ENCODE measurements around the gene OST4. TPM values are rescaled to one million over a fixed set of nuclear protein-coding genes. Genes with fewer than 3 reads are reported as not detected.
A peak's percentile ranks its signal among the peaks of the same experiment; 100 is the strongest.

The OST4 gene
- total RNA-seq, 1 donor from 2014 or later, result 379 TPM

DNA sequence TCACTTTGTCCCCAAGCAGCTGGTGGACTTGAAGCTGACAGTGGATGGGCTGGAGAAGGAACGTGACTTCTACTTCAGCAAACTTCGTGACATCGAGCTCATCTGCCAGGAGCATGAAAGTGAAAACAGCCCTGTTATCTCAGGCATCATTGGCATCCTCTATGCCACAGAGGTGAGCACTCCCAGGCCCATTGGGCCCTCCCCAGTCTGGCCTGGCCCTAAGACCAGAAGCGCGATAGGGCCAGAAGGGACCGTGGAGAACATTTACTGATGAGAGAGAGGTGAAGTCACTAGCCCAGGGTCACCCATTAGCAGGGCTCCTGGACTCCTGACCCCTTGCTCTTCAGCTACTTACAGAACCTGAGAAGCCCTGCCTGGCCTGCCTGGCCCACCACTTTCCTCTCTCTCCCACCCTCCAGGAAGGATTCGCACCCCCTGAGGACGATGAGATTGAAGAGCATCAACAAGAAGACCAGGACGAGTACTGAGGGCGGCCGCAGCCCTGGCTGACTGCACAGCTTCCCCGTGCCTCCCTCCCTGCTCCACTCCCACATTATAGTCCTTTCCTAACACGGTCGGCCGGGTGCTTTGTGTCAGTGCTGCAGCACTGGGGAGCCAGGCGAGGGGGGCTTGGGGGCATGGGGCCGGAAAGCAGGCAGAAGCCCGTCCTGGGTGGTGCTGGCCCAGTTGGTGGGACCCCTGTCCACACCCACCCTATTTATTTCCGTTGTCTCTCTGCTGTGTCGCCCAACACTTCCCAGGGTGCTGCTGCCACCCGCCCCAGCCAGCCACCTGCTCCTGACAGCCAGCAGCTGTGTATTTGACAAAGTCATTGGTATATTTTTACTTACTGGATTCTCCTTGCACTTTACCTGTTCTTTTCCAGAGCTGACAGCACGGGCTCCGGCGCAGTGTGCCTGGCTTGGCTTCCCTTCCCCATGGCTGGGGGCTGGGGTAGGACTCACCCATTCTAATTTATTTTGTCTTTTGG is 45.3 kb downstream of the OST4 start:
- peak overlapping the region; percentile 66 for H3K4me3 Mint-ChIP-seq (ENCODE audit: unreplicated experiment)
- DNase-seq (ENCODE audit: low spot score), result no peak

GRCh38 chr2:27025281-27025800 is 46.1 kb downstream of the OST4 start:
- peaks cover 8% of the 10 kb centered on the region for H3K36me3 Mint-ChIP-seq (ENCODE audit: low read depth, unreplicated experiment)

More for the DNA sequence above, 45.3 kb downstream of the OST4 start:
- Mint-ChIP-seq H3K9me3 (ENCODE audit: unreplicated experiment) (no peaks in the 10 kb centered on the region), H3K4me1 (ENCODE audit: unreplicated experiment) (no peaks in the 10 kb centered on the region), H3K36me3 (ENCODE audit: low read depth, unreplicated experiment) (peaks cover 8% of the 10 kb centered on the region), H3K27me3 (ENCODE audit: unreplicated experiment) (peaks cover 10% of the 10 kb centered on the region), H3K27ac (ENCODE audit: unreplicated experiment) (no peak overlapping the region)
- TF ChIP-seq, protein P1, sequence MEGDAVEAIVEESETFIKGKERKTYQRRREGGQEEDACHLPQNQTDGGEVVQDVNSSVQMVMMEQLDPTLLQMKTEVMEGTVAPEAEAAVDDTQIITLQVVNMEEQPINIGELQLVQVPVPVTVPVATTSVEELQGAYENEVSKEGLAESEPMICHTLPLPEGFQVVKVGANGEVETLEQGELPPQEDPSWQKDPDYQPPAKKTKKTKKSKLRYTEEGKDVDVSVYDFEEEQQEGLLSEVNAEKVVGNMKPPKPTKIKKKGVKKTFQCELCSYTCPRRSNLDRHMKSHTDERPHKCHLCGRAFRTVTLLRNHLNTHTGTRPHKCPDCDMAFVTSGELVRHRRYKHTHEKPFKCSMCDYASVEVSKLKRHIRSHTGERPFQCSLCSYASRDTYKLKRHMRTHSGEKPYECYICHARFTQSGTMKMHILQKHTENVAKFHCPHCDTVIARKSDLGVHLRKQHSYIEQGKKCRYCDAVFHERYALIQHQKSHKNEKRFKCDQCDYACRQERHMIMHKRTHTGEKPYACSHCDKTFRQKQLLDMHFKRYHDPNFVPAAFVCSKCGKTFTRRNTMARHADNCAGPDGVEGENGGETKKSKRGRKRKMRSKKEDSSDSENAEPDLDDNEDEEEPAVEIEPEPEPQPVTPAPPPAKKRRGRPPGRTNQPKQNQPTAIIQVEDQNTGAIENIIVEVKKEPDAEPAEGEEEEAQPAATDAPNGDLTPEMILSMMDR (IDR thresholded peaks at IDR 0.05; ENCODE audit: unreplicated experiment), result no peak

DNA sequence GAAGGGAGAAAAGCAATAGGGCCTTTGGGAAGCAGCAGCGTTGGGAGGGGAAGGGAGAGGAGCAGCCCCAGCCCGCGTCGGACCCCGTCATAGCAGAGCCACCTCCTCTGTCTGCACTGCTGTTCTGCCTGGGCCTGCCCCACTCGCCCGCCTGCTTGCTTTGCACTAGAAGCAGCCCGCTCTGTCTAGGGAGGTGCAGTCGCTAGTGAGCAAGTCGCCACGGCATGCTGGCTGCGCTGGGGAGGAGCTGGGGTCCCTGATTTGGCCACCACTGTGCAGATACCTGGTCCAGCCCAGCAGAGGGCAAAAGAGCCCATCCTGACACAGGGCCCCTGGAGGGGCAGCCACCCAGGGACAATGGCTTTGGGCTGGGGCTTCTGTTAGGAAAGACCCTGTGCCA is 46.6 kb downstream of the OST4 start:
- H3K27me3 Mint-ChIP-seq (ENCODE audit: unreplicated experiment), result peaks cover 10% of the 10 kb centered on the region
- TF ChIP-seq, protein P1 (IDR thresholded peaks at IDR 0.05; ENCODE audit: unreplicated experiment), result no peak
- H3K4me3 Mint-ChIP-seq (ENCODE audit: unreplicated experiment), result no peak overlapping the region
- peaks cover 8% of the 10 kb centered on the region for H3K36me3 Mint-ChIP-seq (ENCODE audit: low read depth, unreplicated experiment)
- no peaks in the 10 kb centered on the region for H3K4me1 Mint-ChIP-seq (ENCODE audit: unreplicated experiment)
- no peaks in the 10 kb centered on the region for H3K9me3 Mint-ChIP-seq (ENCODE audit: unreplicated experiment)
- H3K27ac Mint-ChIP-seq (ENCODE audit: unreplicated experiment), result no peak overlapping the region
- DNase-seq (ENCODE audit: low spot score), result no peak

More at GRCh38 chr2:27025281-27025800, 46.1 kb downstream of the OST4 start:
- H3K9me3 Mint-ChIP-seq (ENCODE audit: unreplicated experiment), result no peaks in the 10 kb centered on the region
- DNase-seq (ENCODE audit: low spot score), result no peak
- TF ChIP-seq, protein P1 (IDR thresholded peaks at IDR 0.05; ENCODE audit: unreplicated experiment), result no peak
- H3K27ac Mint-ChIP-seq (ENCODE audit: unreplicated experiment), result no peak overlapping the region
- H3K4me3 Mint-ChIP-seq (ENCODE audit: unreplicated experiment), result no peak overlapping the region
- H3K27me3 Mint-ChIP-seq (ENCODE audit: unreplicated experiment), result peaks cover 10% of the 10 kb centered on the region
- H3K4me1 Mint-ChIP-seq (ENCODE audit: unreplicated experiment), result no peaks in the 10 kb centered on the region

- TF ChIP-seq, protein P1 (IDR thresholded peaks at IDR 0.05; ENCODE audit: unreplicated experiment), result peak; percentile 56
- DNase-seq (ENCODE audit: low spot score), result peak; percentile 67
- H3K4me1 Mint-ChIP-seq (ENCODE audit: unreplicated experiment), result no peaks in the 10 kb centered on the region
- H3K9me3 Mint-ChIP-seq (ENCODE audit: unreplicated experiment), result no peaks in the 10 kb centered on the region
- H3K36me3 Mint-ChIP-seq (ENCODE audit: low read depth, unreplicated experiment), result peaks cover 8% of the 10 kb centered on the region
- H3K4me3 Mint-ChIP-seq (ENCODE audit: unreplicated experiment), result peak overlapping the region; percentile 73
- H3K27ac Mint-ChIP-seq (ENCODE audit: unreplicated experiment), result no peak overlapping the region
- H3K27me3 Mint-ChIP-seq (ENCODE audit: unreplicated experiment), result peaks cover 10% of the 10 kb centered on the region
These were observed 47.3 kb downstream of the OST4 start for GRCh38 chr2:27024188-27024587.

- H3K4me1 Mint-ChIP-seq (ENCODE audit: unreplicated experiment), result no peaks in the 10 kb centered on the region
- H3K27me3 Mint-ChIP-seq (ENCODE audit: unreplicated experiment), result peaks cover 10% of the 10 kb centered on the region
- H3K4me3 Mint-ChIP-seq (ENCODE audit: unreplicated experiment), result peak overlapping the region; percentile 73
- TF ChIP-seq, protein P1 (IDR thresholded peaks at IDR 0.05; ENCODE audit: unreplicated experiment), result no peak
- no peak overlapping the region for H3K27ac Mint-ChIP-seq (ENCODE audit: unreplicated experiment)
- H3K9me3 Mint-ChIP-seq (ENCODE audit: unreplicated experiment), result no peaks in the 10 kb centered on the region
- no peak for DNase-seq (ENCODE audit: low spot score)
- peaks cover 8% of the 10 kb centered on the region for H3K36me3 Mint-ChIP-seq (ENCODE audit: low read depth, unreplicated experiment)
These were observed 47.7 kb downstream of the OST4 start for GRCh38 chr2:27023740-27024139.

All from endothelial cell (in vitro differentiated cells).